Naive B cell (primary cell): ENCODE data around the gene MCMBP. TPM values are rescaled to one million over a fixed set of nuclear protein-coding genes. Genes with fewer than 3 reads are reported as not detected.

Source experiments
- ATAC-seq, 2 donors: fragments of 150-1000 bp; cut with Tn5 transposase; 2 replicates each; pipeline ENCODE4 v1.10.0; 2021; ENCODE audit warnings: low read depth in 2 of 2, mild to moderate bottlenecking in 2 of 2, moderate library complexity in 2 of 2
- DNase-seq: peaks from one replicate; pipeline ENCODE4 v3.0.0; 2022
- H3K27ac Mint-ChIP-seq, 6 donors: one replicate each; pipeline ENCODE4 v1.8.0; 2020 to 2022; ENCODE audit warnings: mild to moderate bottlenecking in 6 of 6, mixed read lengths in 6 of 6, moderate library complexity in 5 of 6, inconsistent platforms in 2 of 6
- H3K27me3 Mint-ChIP-seq, 3 donors: one replicate each; pipeline ENCODE4 v1.8.0; 2021 to 2022; ENCODE audit warnings: mixed read lengths in 3 of 3, mild to moderate bottlenecking in 1 of 3
- H3K36me3 Mint-ChIP-seq, 2 donors: one replicate each; pipeline ENCODE4 v1.8.0; 2020 to 2022; ENCODE audit warnings: mixed read lengths in 2 of 2, inconsistent platforms in 1 of 2, mild to moderate bottlenecking in 1 of 2
- H3K4me1 Mint-ChIP-seq, 3 donors: one replicate each; pipeline ENCODE4 v1.8.0; 2020 to 2022; ENCODE audit warnings: mixed read lengths in 3 of 3, inconsistent platforms in 1 of 3, mild to moderate bottlenecking in 1 of 3, moderate library complexity in 1 of 3
- H3K4me3 Mint-ChIP-seq, 8 donors: one replicate each; pipeline ENCODE4 v1.8.0; 2020 to 2022; ENCODE audit warnings: mild to moderate bottlenecking in 8 of 8, mixed read lengths in 8 of 8, moderate library complexity in 8 of 8, inconsistent platforms in 2 of 8
- H3K9me3 Mint-ChIP-seq, 7 donors: one replicate each; pipeline ENCODE4 v1.8.0; 2020 to 2022; ENCODE audit warnings: mixed read lengths in 7 of 7, mild to moderate bottlenecking in 5 of 7, inconsistent platforms in 2 of 7, moderate library complexity in 1 of 7
- polyA plus RNA-seq, 6 donors: library from polyadenylated mRNA; unstranded; fragments of 300-500 nt; fragmentation: Illumina TruSeq; gene quantifications; one replicate each; pipeline ENCODE4 v1.2.3, GENCODE V29; 2021; ENCODE audit warnings: low read depth in 6 of 6

Gene MCMBP
- polyA plus RNA-seq, 6 donors from 2014 or later, result 40.5 to 77.0 (median 48.5) TPM

DNA sequence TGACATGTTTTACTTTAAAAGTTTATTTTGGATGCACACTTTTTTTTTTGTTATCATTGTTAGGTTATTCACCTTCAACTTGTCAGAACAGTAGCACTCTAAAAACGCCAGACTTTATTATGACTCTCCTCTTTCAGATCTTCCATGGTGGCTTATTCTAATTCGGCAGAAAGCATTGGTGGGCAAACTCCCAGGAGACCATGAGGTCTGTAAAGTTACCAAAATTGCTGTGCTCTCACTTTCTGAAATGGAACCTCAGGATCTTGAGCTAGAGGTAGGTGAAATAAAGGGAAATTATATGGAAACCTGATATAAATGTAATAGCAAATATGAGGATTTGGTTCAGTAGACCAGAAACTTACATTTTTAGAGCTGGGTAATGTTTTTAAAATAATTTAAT lies 91.1 kb downstream of the MCMBP start:
- no peak for DNase-seq
- ATAC-seq, result no peak
- H3K36me3 Mint-ChIP-seq, result peaks cover 0 to 10% of the 10 kb centered on the region in 2 donors
- H3K9me3 Mint-ChIP-seq, result peaks cover 0 to 2% (median 0%) of the 10 kb centered on the region in 7 donors
- no peaks in the 10 kb centered on the region for H3K27me3 Mint-ChIP-seq
- H3K27ac Mint-ChIP-seq, result peak overlapping the region in 3 of 6 donors; percentile 3 to 74 (median 30)
- peaks cover 22 to 60% (median 40%) of the 10 kb centered on the region in 3 donors for H3K4me1 Mint-ChIP-seq
- H3K4me3 Mint-ChIP-seq, result no peak overlapping the region

DNA sequence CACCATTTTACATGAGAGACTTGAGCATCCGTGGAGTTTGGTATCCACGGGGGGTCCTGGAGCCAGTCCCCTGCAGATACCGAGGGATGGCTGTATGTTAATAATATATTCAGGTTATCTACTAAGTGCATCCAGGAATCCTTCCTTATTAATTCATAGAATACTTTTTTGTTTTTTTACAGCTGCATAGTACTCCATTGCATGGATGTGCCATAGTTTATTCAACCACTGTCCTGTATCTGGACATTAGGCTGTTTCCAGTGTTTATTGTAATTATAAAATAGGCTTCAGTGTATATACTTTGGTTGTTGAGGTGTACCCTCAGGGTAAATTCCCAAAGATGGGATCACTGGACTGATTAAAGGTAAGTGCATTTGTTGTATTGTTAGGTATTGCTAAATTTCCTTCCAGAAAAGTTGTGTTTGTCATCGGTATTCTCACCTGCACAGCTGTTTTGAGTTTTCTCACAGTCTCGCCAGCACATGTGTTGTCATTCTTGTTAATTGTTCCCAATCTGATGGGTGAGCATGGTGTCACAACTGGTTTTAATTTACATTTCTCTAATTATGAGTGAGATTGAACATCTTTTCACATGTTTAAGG lies 91.7 kb downstream of the MCMBP start:
- DNase-seq (no peak), ATAC-seq (no peak)
- Mint-ChIP-seq H3K4me3 (no peak overlapping the region), H3K4me1 (peaks cover 22 to 56% (median 40%) of the 10 kb centered on the region in 3 donors), H3K27me3 (no peaks in the 10 kb centered on the region), H3K36me3 (peaks cover 0 to 10% of the 10 kb centered on the region in 2 donors), H3K9me3 (peaks cover 0 to 2% (median 0%) of the 10 kb centered on the region in 7 donors), H3K27ac (peak overlapping the region in 3 of 6 donors; percentile 3 to 74 (median 30))

Other genes starting within 250 kb of the MCMBP start
- gene BAG3, start 221.5 kb downstream of the MCMBP start, polyA plus RNA-seq, result 1 to 10 TPM in 2 of 6 donors, under 1 TPM in 3, not detected in 1; 0.41 to 1.2 (median 0.89) TPM
- gene INPP5F, start 146.8 kb downstream of the MCMBP start, polyA plus RNA-seq, result 10 to 100 TPM; 13.0 to 27.1 (median 19.3) TPM
- gene SEC23IP, start 19.9 kb upstream of the MCMBP start, polyA plus RNA-seq, result 10 to 100 TPM; 48.6 to 63.8 (median 59.5) TPM